Measurements from ENCODE around the gene PSMG2. TPM values are rescaled to one million over a fixed set of nuclear protein-coding genes. Genes with fewer than 3 reads are reported as not detected.

PSMG2 gene
- total and polyA plus RNA-seq, 9 of the 15 experiments (the other 6 are each of a cell fraction or from before 2014, with no cell fraction given): 59.9 to 271 (median 111) TPM

- TF ChIP-seq, protein P1, sequence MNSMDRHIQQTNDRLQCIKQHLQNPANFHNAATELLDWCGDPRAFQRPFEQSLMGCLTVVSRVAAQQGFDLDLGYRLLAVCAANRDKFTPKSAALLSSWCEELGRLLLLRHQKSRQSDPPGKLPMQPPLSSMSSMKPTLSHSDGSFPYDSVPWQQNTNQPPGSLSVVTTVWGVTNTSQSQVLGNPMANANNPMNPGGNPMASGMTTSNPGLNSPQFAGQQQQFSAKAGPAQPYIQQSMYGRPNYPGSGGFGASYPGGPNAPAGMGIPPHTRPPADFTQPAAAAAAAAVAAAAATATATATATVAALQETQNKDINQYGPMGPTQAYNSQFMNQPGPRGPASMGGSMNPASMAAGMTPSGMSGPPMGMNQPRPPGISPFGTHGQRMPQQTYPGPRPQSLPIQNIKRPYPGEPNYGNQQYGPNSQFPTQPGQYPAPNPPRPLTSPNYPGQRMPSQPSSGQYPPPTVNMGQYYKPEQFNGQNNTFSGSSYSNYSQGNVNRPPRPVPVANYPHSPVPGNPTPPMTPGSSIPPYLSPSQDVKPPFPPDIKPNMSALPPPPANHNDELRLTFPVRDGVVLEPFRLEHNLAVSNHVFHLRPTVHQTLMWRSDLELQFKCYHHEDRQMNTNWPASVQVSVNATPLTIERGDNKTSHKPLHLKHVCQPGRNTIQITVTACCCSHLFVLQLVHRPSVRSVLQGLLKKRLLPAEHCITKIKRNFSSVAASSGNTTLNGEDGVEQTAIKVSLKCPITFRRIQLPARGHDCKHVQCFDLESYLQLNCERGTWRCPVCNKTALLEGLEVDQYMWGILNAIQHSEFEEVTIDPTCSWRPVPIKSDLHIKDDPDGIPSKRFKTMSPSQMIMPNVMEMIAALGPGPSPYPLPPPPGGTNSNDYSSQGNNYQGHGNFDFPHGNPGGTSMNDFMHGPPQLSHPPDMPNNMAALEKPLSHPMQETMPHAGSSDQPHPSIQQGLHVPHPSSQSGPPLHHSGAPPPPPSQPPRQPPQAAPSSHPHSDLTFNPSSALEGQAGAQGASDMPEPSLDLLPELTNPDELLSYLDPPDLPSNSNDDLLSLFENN (IDR thresholded peaks at IDR 0.05; ENCODE audit: low read depth in 2 of 2, low read length in 2 of 2): 0 out of 4 replicates have a peak, but pooled peaks of 1 of the 2 experiments have one; percentile 19
- no peak for TF ChIP-seq HIVEP1 (CRISPR knock-in tag; IDR thresholded peaks at IDR 0.05)
- TF ChIP-seq, protein P2, sequence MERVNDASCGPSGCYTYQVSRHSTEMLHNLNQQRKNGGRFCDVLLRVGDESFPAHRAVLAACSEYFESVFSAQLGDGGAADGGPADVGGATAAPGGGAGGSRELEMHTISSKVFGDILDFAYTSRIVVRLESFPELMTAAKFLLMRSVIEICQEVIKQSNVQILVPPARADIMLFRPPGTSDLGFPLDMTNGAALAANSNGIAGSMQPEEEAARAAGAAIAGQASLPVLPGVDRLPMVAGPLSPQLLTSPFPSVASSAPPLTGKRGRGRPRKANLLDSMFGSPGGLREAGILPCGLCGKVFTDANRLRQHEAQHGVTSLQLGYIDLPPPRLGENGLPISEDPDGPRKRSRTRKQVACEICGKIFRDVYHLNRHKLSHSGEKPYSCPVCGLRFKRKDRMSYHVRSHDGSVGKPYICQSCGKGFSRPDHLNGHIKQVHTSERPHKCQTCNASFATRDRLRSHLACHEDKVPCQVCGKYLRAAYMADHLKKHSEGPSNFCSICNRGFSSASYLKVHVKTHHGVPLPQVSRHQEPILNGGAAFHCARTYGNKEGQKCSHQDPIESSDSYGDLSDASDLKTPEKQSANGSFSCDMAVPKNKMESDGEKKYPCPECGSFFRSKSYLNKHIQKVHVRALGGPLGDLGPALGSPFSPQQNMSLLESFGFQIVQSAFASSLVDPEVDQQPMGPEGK (CRISPR knock-in tag; IDR thresholded peaks at IDR 0.05; ENCODE audit: borderline replicate concordance): no peak
- no peak for TF ChIP-seq MEF2A (IDR thresholded peaks at IDR 0.05; ENCODE audit: control insufficient read depth, low read depth, low read length)
- TF ChIP-seq, protein P3, sequence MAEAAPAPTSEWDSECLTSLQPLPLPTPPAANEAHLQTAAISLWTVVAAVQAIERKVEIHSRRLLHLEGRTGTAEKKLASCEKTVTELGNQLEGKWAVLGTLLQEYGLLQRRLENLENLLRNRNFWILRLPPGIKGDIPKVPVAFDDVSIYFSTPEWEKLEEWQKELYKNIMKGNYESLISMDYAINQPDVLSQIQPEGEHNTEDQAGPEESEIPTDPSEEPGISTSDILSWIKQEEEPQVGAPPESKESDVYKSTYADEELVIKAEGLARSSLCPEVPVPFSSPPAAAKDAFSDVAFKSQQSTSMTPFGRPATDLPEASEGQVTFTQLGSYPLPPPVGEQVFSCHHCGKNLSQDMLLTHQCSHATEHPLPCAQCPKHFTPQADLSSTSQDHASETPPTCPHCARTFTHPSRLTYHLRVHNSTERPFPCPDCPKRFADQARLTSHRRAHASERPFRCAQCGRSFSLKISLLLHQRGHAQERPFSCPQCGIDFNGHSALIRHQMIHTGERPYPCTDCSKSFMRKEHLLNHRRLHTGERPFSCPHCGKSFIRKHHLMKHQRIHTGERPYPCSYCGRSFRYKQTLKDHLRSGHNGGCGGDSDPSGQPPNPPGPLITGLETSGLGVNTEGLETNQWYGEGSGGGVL (CRISPR knock-in tag; IDR thresholded peaks at IDR 0.05): no peak
- TF ChIP-seq, protein P4, sequence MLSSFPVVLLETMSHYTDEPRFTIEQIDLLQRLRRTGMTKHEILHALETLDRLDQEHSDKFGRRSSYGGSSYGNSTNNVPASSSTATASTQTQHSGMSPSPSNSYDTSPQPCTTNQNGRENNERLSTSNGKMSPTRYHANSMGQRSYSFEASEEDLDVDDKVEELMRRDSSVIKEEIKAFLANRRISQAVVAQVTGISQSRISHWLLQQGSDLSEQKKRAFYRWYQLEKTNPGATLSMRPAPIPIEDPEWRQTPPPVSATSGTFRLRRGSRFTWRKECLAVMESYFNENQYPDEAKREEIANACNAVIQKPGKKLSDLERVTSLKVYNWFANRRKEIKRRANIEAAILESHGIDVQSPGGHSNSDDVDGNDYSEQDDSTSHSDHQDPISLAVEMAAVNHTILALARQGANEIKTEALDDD (IDR thresholded peaks at IDR 0.05): no peak
- TF ChIP-seq ZNF707 (CRISPR knock-in tag; conservative IDR thresholded peaks at IDR 0.05): no peak
- peak; percentile 94 for TF ChIP-seq KDM5B (IDR thresholded peaks at IDR 0.05; ENCODE audit: insufficient replicate concordance, low read depth, low read length)
- TF ChIP-seq GATA2 (CRISPR knock-in tag; IDR thresholded peaks at IDR 0.05): no peak
- TF ChIP-seq, protein P5, sequence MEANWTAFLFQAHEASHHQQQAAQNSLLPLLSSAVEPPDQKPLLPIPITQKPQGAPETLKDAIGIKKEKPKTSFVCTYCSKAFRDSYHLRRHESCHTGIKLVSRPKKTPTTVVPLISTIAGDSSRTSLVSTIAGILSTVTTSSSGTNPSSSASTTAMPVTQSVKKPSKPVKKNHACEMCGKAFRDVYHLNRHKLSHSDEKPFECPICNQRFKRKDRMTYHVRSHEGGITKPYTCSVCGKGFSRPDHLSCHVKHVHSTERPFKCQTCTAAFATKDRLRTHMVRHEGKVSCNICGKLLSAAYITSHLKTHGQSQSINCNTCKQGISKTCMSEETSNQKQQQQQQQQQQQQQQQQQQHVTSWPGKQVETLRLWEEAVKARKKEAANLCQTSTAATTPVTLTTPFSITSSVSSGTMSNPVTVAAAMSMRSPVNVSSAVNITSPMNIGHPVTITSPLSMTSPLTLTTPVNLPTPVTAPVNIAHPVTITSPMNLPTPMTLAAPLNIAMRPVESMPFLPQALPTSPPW (CRISPR knock-in tag; IDR thresholded peaks at IDR 0.05): peak; percentile 38
- no peak for TF ChIP-seq ZNF253 (CRISPR knock-in tag; conservative IDR thresholded peaks at IDR 0.05)
- no peak for TF ChIP-seq ZNF79 (CRISPR knock-in tag; IDR thresholded peaks at IDR 0.05; ENCODE audit: low read depth)
- no peak for TF ChIP-seq TEAD2 (tag; IDR thresholded peaks at IDR 0.05)
- TF ChIP-seq GABPB2 (CRISPR knock-in tag; conservative IDR thresholded peaks at IDR 0.05): no peak
- TF ChIP-seq MAFF (IDR thresholded peaks at IDR 0.05; ENCODE audit: low read length): no peak
- TF ChIP-seq FOXJ2 (tag; IDR thresholded peaks at IDR 0.05): 0 out of 2 replicates have a peak, but pooled peaks have one; percentile 40
These were observed at the start of gene PSMG2, which contains the start of gene CEP76 (continued) for GRCh38 chr18:12702221-12703095.

Measured in K562 (cell line).